Epidermal melanocyte (primary cell): ENCODE measurements around the gene TAF1C.
"Not testable (repeated sequence)": the region's sequence is repeated elsewhere in the genome, so short reads cannot be mapped to it uniquely, and the experiment has no call there.

Experiments
- DNase-seq: peaks from one replicate; pipeline ENCODE4 v3.0.0; 2011; ENCODE audit warnings: low spot score; ENCODE audit not compliant: insufficient read length

Gene TAF1C

GRCh38 chr16:84212154-84212553, 25.3 kb upstream of the TAF1C start:
- no peak for DNase-seq

- DNase-seq = no peak
Measured at GRCh38 chr16:84209989-84210388, 23.1 kb upstream of the TAF1C start.

GRCh38 chr16:84207879-84208278, 21.0 kb upstream of the TAF1C start:
- DNase-seq = no peak

- no peak for DNase-seq
Measured at GRCh38 chr16:84207251-84207650, 20.4 kb upstream of the TAF1C start.

DNA sequence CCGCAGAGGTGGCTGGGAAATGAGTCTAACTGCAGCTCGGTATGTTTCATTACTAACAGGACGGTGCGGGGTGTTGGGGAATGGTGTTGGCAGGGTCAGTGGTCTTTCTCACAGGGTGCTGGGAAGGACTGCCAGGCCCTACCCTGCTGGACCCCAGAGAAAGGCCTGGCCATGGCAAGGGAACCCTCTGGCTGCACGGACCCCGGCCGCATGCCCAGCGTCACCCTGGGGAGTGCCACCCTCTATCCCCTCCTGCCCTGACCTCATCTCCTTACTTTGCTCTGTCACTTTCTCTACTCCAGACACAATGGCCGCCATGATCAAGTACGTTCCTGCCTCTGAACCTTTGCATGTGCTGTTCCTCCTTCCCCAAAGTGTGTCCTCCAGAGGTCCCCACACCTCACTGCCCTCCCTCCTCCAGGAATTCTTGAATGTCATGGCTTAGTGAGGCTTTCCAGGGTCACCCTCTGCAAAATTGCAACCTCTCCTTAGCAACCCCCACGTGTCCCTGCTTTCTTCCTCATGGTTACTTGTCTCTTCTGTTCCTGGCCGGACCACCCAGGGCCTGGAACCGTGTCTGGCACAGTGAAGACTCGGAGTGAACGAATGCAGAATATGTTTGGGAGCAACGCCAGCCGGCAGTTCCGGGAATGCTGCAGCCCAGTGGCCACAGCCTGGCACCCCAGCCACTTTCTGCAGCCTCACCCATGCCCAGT, 19.3 kb upstream of the TAF1C start:
- no peak for DNase-seq

DNA sequence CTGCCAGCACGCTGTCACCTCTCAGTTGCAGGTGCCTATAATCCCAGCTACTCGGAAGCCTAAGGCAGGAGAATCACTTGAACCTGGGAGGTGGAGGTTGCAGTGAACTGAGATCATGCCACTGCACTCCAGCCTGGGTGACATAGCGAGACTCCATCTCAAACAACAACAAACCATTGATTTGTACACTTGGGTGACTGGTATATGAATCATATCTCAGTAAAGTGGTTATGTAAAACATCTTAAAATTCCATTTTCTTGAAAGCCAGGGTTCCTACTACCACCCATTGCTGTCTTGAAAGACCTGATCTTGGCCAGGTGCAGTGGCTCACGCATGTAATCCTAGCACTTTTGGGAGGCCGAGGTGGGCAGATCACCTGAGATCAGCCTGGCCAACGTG, 18.3 kb upstream of the TAF1C start:
- DNase-seq = not testable (repeated sequence)

GRCh38 chr16:84204551-84204950, 17.7 kb upstream of the TAF1C start:
- DNase-seq = not testable (repeated sequence)

- DNase-seq = no peak
Measured at GRCh38 chr16:84199861-84200260, 13.0 kb upstream of the TAF1C start.

GRCh38 chr16:84199097-84199496, 12.2 kb upstream of the TAF1C start:
- DNase-seq = no peak

GRCh38 chr16:84198401-84198800, 11.5 kb upstream of the TAF1C start:
- DNase-seq = no peak

DNA sequence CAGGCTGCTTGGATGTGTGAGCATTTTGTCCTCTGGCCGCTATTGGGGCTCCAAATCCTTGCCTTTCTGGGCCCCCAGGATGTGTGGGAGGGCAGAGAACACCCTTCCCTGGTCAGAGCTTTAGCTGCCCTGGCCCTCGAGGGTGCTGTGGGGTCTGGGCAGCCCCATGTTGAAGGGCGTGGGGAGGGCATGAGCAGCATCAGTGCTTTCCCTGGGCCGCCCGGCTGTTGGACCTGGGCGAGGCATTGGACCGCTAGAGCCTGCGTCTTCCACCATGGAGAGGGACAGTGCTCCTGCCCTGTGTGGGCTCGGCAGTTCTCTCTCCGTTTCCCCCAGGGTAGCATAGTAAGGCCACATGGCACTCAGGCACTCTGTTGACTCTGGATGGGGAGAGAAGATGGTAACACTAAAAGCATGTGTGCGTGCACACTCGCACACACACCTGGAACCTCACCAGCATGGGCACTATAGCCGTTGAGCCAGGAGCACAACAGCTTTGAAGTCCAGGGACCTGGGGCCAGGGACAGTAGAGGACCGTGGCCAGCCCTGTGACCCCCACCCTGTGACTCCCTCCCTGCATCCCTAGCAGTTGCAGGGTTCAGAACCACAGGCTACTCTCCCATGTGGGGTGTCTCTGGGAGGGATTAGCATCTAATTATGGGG, 10.7 kb upstream of the TAF1C start:
- DNase-seq = no peak

- DNase-seq = no peak
Measured at GRCh38 chr16:84196727-84197394, 10.0 kb upstream of the TAF1C start.

DNA sequence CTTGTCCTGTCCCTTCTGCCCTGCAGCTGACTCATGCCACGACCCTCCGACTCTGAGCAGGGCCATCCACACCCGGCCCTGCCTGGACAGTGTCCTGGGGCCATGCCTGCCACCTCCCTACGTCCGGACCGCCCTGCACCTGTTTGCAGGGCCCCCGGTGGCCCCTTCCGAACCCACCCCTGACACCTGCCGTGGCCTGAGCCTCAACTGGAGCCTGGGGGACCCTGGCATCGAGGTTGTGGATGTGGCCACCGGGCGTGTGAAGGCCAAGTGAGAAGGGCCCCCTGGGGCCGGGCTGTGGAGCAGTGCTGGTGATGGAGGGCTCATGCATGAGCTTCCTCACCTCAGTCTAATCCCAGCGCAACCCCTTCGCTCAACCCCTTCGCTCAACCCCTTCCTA, 9.2 kb upstream of the TAF1C start:
- no peak for DNase-seq

DNA sequence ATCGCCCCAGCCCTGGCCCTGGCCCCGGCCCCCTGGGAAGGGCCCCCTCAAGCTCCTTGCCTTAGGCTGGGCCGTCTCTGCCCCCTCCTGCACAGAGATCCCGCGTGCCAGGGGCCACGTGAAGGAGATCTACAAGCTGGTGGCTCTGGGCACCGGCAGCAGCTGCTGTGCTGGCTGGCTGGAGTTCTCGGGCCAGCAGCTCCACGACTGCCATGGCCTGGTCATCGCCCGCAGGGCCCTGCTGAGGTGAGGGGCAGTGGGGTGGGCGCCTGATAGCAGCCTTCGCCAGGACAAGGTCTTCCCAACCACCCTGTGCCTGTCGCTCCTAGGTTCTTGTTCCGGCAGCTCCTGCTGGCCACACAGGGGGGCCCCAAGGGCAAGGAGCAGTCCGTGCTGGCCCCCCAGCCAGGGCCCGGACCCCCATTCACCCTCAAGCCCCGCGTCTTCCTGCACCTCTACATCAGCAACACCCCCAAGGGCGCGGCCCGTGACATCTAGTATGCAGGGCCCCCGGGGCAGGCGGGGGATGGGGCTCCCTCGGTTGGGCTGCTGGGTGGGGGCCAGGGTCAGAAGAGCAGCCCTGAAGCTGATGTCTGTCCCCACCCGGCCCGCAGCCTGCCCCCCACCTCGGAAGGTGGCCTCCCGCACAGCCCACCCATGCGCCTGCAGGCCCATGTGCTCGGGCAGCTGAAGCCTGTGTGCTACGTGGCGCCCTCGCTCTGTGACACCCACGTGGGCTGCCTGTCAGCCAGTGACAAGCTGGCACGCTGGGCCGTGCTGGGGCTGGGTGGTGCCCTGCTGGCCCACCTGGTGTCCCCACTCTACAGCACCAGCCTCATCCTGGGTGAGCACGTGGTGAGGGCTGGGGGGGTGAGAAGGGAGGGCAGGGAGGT, 8.6 kb upstream of the TAF1C start:
- DNase-seq = no peak

DNA sequence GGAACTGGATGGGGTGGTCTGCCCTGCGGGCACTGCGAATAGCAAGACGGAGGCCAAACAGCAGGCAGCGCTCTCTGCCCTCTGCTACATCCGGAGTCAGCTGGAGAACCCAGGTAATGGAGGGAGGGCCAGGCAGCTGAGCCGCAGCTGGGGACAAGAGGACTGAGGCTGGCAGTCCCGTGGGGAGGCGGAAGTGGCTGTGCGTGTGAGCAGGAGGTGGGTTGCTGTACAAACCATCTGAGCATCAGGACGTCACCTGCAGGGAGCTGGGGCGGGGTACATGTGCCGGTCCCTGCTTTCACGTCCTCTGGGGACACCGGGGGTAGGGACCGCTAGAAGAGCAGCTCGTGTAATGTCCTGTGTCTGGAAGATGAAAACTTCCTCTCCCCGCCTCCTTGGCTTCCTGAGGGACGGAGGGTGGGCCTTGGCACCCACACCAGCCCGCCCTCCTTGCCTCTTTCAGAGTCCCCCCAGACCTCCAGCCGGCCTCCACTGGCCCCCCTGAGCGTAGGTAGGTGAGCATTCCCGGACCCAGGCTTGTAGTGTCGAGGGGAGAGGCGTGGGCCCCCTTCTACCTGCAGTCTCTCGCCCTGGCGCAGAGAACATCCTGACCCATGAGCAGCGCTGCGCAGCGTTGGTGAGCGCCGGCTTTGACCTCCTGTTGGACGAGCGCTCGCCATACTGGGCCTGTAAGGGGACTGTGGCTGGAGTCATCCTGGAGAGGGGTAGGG, 7.8 kb upstream of the TAF1C start:
- DNase-seq = no peak

DNA sequence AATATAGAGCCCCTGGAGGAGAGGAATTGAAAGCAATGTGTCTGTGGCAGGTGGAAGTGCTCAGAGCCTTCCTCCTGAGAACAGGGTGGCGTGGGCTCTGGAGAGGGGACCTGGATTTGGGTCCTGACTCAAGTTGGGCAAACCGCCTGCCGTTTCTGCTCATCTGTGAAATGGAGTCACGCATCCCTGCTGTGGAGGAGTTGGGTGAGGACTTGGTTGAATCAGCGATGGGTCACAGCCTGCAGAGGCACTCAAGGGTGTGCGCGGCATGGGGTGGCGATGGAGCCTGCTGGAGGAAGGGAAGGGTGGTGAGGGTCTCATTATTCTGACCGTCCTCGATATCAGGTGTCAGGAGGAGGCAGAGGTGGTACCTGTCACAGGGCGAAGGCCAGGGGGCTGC, 7.2 kb upstream of the TAF1C start:
- no peak for DNase-seq

DNA sequence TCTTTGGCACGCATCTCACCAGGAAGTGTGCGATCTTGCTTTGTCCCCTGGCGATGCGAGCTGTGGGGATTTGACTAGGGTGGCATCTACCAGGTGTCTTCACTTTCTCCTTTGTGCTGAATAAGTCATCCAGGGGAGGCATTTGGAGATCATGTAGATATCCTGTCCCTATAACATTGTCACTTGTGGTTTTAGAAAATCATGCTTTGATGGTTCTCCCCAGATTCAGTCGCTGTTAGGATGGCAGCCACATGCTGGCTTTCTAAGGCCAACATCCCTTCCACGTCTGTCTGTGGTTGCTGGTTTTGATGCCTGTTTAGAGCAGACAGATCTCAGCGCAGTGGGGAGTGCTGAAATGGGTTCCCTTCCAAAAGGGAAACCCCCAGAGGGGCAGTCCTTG, 6.6 kb upstream of the TAF1C start:
- no peak for DNase-seq

GRCh38 chr16:84191466-84191865, 4.6 kb upstream of the TAF1C start:
- DNase-seq = no peak

DNA sequence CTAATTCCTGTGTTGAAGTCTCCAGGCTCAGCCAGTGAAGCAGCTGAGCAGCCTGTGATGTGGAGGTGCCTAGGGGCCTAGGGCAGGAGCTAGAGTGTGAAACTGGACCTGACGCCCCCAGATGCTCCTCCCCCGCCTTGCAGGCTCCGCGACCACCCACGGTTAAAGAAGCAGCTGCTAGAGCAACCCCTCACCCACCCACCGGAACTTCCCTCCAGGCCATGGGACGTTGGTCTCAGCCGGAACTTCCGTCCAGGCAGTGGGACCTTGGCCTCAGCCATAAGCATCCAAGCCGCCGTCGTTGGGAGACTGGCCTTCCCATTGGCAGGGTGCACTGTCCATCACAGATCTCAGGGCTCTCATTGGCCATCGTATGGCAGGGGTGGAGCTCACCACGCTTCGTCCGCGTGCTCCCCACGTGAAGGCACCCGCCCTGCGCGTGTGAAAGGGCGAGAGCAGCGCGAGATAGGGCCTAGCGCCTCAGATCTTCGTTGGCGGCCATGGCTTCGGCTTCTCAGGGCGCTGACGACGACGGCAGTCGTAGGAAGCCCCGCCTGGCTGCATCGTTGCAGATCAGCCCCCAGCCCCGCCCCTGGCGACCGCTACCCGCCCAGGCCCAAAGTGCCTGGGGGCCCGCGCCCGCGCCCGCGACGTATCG, 4.0 kb upstream of the TAF1C start, which contains the start of gene ADAD2:
ADAD2 (plus strand) TSS at position 427 of the 658 bp plus-strand sequence; CDS start at position 501, 74 bp downstream.
- DNase-seq = no peak

- DNase-seq = no peak
Measured at GRCh38 chr16:84184775-84185174, 2.1 kb downstream of the TAF1C start.
